Measurements from ENCODE around the gene NXF1.
A peak's percentile ranks its signal among the peaks of the same experiment; 100 is the strongest.
"Not testable (repeated sequence)": the region's sequence is repeated elsewhere in the genome, so short reads cannot be mapped to it uniquely, and the experiment has no call there.

Gene NXF1

DNA sequence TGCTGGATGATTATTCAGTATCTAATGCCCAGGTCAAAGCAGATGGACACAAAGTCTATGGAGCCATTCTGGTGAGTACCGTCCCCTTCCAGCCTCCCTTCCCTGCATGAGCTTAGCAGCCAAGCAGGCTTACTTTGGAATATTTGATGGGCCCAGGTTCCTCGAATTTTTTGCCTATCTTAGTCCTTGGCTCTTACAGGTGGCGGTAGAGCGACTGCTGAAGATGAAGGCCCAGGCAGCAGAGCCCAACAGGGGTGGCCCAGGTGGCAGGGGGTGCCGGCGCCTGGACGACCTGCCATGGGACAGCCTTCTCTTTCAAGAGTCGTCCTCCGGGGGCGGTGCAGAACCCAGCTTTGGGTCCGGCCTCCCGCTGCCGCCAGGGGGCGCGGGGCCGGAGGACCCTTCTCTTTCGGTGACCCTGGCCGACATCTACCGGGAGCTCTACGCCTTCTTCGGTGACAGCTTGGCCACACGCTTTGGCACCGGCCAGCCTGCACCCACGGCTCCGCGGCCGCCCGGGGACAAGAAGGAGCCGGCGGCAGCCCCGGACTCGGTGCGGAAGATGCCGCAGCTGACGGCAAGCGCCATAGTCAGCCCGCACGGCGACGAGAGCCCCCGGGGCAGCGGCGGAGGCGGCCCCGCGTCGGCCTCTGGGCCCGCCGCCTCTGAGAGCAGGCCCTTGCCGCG lies 18.8 kb downstream of the NXF1 start:
- peak; percentile 80 to 85 for DNase-seq

DNA sequence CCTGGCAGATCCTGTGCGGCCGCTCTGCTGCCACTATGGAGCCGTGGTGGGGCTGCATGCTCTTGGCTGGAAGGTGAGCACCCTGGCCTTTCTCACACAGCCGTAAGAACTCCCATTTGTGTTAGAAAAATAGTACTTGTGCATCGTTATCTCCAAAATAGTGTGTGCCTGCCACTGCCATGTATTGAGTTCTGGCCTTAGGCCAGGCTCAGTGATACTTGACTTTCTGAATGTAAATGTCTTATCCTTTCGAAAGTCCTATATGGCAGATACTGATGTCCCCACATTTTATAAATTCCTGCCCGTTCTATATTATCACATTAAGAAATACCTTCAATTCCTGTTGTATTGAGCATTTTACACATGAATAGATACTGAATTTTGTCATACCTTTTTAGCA lies 22.5 kb downstream of the NXF1 start:
- no peak for DNase-seq

DNA sequence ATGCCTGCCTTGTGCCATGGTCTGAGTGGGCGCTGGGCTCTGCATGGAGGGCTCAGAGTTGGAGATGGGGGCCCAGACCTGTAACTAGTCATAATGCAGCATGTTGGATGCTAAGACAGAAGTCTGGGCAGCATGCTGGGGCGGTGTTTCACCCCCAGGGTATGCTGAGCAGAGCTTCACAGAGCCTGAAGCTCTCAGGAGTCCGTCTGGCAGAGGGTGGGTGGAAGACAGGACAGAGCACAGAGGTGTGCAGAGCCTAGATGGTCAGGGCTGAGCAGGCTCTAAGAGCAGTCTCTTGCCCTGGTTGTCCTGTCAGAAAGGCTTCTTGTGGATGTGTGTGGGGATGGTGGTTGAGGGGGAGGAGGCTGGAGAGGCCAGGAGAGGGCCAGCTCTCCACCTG lies 26.8 kb downstream of the NXF1 start:
- DNase-seq: no peak

DNA sequence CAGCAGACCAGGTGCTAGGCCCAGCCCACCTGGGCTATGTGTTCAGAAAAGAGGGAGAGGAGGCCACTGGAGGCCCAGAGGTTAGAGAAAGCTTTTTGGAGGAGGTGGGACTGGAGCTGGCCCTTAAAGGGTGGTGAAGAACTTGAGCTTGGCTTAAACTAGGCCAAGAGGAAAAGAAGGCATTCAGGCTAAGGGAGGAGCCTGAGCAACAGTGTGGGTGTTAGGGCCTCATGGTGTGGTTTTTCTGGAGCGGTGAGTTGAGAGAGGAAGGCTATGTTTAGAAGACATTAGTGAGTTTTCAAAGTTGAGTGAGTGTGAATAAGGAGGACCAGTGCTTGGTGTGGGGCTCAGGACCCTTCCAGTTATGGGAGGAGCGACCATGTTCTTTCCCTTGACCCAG lies 27.9 kb downstream of the NXF1 start:
- no peak for DNase-seq

DNA sequence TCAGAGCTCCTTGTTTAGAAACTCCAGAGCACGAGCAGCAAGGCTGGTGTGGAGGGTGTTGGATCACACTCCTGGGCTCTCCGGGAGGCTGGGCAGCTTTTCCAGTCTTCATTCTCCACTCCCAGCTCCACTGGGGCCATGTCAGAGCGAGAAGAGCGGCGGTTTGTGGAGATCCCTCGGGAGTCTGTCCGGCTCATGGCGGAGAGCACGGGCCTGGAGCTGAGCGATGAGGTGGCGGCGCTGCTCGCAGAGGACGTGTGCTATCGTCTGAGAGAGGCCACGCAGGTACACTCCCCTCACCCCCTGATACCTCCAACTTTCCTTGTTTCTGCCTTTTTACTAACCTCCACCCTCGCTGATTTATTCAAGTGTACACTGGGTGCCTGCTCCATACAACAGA lies 29.6 kb downstream of the NXF1 start:
- DNase-seq: no peak

DNA sequence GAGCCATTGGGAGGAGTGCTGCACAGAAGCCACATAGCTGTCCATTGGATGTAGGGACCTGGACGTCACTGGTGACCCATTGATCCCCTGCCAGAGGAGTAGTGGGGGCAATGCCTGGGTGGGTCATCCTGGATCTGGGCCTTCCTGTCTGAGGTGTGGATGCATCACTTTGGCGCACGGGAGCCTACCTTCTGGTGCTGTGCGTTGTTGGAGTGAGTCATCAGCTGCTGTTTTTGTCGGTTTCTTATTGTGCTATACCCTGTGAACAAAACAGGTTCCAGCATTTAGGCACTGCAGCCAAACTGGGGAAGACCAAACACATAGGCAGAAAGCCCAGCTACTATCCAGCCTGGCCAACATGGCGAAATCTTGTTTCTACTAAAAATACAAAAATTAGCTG lies 30.8 kb downstream of the NXF1 start:
- no peak for DNase-seq

DNA sequence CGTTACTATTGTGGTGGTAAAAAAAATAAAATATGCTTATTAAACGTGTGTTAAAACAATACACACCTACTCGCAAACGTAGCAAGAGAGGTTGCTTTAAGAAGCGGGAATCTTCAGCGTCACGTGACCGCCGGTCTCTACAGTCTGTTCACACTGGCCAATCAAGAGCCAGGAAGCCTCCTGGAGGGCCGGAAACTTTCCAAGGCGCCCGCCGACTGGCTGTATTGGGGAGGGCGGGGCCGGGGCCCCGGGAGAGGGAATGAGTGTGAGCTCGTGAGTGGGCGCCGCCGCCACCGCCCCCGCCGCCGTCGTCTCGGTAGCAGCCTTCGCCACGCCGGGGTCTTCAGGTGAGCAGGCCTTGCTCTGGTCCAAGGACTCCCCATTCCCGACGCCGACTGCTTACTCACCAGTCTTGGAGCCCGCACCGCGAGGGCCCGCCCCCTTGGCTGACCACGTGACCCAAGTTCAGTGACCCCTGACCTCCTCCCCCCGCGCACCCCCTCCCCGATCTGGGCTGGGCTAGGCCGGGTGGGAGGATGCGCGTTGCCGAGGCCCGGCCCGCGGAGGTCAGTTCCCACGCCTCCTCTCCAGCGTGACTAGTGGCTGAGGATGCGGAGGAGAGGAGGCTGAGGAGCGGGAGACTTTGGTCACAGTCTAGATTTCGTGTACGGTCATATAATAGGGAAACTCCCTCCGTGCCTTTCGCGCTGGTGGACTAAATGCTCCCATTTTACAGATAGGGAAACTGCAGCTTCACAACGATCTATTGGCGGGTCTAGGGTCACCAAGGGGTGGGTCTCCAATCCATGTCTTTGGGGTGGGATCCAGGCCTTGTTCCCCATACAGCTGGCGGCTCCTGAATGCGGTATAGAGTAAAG lies 33.9 kb downstream of the NXF1 start, which contains the start of gene TAF6L:
Gene TAF6L, plus strand, starts transcription at position 253 of the 878 bp plus-strand sequence. CDS start 4,388 bp downstream, outside the sequence.
- DNase-seq: peak; percentile 91 to 93

DNA sequence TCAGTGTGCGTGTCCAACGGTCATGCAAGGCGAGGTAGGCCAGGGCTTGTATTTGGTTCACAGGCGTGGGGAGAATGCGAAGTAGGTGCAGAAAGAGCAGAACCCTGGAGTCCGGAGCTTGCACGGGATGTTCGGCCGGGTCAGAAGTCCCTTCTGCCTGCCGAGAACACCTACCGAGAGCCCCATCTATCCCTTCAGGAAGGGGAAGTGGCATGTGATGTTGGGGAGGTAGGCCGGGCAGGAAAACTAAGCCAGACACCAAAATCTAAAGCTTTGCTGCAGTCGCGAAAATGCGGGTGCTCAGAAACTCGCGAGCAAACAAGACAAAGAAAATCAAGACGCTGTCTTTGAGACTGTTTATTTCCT lies 34.5 kb downstream of the NXF1 start:
- no peak for DNase-seq

DNA sequence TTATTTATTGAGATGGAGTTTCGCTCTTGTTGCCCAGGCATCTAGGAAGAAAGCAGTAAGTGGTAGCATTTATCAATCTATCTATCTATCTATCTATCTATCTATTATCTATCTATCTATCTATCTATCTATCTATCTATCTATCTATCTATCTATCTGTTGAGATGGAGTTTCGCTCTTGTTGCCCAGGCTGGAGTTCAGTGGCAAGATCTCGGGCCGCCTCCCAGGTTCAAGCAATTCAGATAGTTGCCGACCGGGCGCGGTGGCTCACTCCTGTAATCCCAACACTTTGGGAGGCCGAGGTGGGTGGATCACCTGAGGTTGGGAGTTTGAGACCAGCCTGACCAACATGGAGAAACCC lies 44.4 kb downstream of the NXF1 start:
- not testable (repeated sequence) for DNase-seq

DNA sequence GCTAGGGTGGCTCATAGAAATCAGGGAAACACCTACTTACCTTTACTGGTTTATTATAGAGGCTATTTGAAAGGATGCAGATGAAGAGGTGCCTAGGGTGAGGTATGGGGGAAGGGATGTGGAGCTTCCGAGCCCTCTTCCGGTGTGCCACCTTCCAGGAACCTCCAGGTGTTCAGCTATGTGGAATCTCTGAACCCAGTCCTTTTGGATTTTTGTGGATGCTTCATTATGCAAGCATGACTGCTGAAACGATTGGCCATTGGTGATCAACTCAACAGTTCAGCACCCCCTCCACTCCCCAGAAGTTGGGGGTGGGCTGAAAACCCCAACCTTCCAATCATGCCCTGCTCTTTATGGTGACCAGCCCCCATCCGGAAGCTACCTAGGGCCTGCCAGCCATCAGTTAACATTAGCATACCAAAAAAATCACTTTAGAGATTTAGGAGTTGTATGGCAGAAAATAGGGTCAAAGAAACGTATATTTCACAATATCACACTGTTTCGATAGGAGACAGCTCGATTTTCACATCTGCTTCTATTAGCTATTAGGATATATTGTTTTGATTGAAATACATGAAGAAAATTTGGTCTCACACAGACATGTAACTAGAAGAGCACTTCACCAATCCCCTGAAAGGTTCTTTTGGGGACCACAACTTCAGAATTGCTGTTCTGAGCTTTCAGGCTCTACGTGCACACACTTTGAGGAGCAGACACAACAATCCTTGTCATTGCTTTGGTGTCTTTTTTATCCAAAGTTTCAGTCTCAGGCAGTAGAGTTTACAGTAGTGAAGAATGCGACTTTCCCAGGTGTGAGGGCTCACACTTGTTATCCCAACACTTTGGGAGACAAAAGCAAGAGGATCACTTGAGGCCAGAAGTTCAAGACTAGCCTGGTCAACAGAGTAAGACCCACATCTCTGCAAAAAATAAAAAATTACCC lies 47.1 kb downstream of the NXF1 start:
- no peak for DNase-seq

DNA sequence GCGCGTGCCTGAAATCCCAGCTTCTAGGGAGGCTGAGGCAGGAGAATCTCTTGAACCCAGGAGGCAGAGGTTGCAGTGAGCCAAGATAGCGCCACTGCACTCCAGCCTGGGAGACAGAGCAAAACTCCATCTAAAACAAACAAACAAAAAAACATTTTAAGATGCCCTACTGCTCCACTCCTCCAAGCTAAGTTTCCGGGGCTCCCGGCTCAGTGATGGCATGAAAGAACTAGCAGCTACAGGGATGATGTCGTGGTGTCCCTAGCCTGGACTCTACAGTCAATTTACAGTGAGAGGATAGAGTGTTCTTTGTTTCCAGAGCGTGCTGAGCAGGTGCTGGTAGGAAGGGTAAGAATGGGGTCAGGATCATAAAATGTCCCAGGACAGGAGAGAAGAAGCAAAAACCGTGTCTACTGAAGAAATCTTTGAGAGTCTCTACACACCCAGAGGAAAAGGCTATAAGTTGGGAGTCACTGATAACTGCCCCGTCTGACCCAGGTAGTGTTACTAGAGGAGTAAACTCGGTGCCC lies 50.1 kb downstream of the NXF1 start:
- DNase-seq: no peak

DNA sequence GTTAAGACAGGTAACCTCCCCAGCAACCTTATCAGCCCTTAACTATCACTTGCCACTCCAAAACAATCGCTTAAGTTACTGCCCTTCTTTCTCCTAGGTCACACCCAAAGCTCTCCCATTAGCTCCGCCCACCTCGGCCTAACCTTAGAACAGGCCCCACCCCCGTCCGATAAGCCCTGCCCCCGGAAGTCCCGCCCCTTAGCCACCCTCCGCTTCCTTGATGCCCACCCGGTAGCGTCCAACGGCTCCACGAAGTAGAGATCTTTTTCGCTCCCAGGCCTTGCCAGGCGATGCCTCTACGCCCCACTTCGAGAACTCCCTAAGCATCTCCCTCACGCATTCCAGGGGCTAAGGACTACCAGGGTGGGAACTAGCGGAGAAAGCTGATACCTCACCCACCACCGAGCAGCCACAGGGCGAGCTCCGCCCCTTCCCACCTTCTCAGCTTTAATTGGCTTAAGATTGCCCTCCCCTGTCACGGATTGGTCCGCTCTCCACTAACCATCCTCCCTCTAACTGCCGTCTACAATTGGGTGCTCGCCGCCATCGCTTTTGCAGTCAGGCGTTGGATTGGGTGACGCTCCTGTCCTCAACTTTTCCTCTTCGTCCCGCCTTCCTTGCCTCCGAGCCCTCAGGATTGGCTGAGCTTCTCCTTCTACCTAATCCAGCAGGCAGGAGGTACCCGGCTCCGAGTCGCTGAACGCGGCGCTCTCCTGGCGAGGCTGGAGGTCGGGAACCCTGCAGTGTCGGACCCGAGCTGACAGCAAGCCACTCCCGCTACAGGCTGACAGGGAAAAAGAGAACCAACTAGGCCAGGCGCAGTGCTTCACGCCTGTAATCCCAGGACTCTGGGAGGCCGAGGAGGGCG lies 51.3 kb downstream of the NXF1 start, which contains the start of gene ZBTB3:
Gene ZBTB3, minus strand, starts transcription at position 425 of the 868 bp plus-strand sequence. CDS start 496 bp downstream, outside the sequence.
- peak; percentile 98 for DNase-seq

DNA sequence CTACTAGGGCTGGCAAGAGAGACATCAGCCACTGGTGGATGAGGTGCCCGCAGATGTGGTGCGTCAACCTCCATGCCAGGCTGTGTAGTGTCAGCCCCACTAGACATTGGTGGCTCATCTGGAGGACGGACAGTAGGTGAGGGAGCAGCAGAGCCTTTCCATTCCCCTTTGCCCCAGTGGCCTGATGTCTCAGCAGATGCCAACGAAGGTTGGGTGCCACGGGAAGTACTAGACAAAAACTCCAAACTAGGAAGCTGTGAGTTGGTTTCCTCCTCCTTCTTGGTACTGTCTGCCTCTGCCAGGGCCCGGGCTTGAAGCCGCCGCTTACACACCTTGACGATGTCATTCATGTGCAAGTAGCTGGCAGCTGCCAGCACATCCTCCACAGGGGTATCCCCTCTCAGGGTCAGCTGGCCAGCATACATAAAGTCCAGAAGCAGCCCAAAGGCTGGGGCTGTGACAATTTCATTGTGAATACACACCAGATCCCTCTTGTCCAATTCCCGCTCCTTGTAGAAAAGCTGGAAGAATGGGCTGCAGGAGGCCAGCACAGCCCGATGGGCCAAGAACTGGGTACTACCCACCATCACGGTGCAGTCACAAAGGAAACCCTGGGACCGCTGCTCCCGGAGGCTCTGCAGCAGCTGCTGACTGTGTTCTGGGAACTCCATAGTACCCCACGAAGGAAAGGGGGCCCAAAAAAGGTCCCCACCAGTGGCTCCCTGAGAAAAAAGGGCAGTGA lies 52.1 kb downstream of the NXF1 start:
- no peak for DNase-seq

DNA sequence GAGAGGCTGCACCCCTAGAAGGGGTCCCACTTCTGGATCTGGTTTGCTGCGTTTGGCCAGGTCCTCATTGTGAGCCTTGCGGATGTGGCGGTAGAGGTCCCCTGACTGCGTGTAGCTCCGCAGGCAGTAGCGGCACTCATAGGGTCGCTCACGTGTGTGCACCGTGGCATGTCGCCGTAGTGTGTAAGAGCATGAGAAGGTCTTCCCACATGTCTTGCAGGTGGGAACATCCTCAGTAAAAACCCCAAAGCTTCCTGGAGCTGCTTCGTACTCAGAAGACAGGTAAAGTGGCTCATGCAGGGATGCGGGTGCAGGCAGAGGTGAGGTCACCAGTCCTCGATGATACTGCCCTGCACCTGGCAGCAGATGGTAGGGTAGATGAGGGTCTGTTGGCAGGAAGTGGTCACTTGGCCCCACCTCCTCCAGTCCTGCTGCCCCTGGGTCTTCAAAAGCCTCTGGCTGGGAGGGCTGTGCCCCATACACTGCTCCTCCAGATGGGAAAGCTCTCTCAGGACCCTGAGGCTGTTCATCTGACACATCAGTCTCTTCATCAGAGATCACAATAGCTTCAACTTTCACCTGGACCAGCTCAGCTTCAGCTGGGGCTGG lies 53.0 kb downstream of the NXF1 start:
- DNase-seq: no peak

DNA sequence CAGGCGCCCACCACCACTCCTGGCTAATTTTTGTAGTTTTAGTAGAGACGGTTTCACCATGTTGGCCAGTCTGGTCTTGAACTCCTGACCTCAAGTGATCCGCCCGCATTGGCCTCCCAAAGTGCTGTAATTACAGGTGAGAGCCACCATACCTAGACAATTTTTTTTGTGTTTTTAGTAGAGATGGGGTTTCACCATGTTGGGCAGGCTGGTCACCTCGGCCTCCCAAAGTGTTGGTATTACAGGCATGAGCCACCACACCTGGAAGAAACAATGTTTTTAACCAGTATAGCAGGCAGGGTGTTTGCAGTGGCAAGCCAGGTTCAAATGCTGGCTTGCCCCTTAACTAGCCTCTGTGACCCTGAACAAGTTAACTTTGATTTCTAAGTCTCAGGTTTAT lies 55.3 kb downstream of the NXF1 start:
- not testable (repeated sequence) for DNase-seq

DNA sequence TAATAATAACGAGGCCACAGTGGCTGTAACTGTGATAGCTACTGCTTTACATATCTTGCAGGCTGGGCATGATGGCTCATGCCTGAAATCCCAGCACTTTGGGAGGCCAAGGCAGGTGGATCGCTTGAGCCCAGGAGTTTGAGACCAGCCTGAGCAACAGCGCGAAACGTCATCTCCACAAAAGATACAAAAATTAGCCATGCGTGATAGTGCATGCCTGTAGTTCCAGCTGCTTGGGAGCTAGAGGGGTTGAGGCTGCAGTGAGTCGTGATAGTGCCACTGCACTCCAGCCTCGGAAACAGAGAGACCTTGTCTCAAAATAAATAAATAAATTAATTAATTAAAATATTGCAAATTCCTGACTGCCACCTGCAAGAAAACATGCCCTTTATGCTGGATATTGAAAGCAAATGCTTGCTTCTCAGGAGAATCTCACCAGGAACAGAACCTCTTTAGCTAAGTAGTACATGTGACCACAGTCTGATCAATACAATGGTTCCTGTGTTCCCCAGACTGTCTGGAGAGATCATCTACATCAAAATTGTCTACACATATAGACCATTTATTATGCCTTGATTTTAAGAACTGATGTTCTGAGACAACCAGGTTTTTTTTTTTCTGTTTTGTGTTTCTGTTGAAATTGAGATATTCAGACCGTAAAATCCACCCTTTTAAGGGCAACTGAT lies 57.6 kb downstream of the NXF1 start:
- DNase-seq: no peak

Measured in activated CD4-positive, alpha-beta T cell treated with anti-CD3 and anti-CD28 coated beads for 4 hours (primary cell).